Body of pancreas (tissue), 4 donors: ENCODE results near the gene PPP1R9A. TPM values are rescaled to one million over a fixed set of nuclear protein-coding genes. Genes with fewer than 3 reads are reported as not detected.

ENCODE experiments used
- ATAC-seq: fragments of 150-250 bp; one replicate; pipeline ENCODE4 v1.9.1; 2016
- DNase-seq, 4 donors: peaks; one replicate each; pipeline ENCODE4 v3.0.0-alpha.2; 2019
- H3K27ac ChIP-seq, 4 donors: fragments of 200-600 bp; sonication (generic); 1 replicate in 3 of 4; 2 replicates in 1 of 4; pipeline versions ENCODE4 v1.5.1 to v1.6.1; 2016 to 2019; ENCODE audit warnings: mild to moderate bottlenecking in 1 of 4, mixed read lengths in 1 of 4, moderate library complexity in 1 of 4
- H3K27me3 ChIP-seq, 2 donors: fragments of 200-600 bp; sonication (generic); one replicate each; pipeline ENCODE4 v1.6.0; 2016; ENCODE audit warnings: mild to moderate bottlenecking in 1 of 2
- H3K36me3 ChIP-seq, 2 donors: fragments of 200-600 bp; sonication (generic); replicated peaks in 1 of 2; 2 replicates each; pipeline ENCODE4 v1.5.1; 2016; ENCODE audit warnings: low read depth in 2 of 2; ENCODE audit not compliant: insufficient read depth in 1 of 2
- H3K4me1 ChIP-seq: fragments of 200-600 bp; sonication (generic); one replicate; pipeline ENCODE4 v1.6.0; 2016
- H3K4me3 ChIP-seq, 2 donors: fragments of 200-600 bp; sonication (generic); 1 replicate in 1 of 2; 2 replicates in 1 of 2; pipeline ENCODE4 v1.5.1; 2016 to 2019
- H3K9me3 ChIP-seq, 3 donors: fragments of 200-600 bp; sonication (generic); 1 replicate in 2 of 3; 2 replicates in 1 of 3; pipeline ENCODE4 v1.5.1; 2016
- CTCF ChIP-seq, 7 experiments: fragments of 450-650 bp in 4 of 7; fragments of 200-600 bp in 3 of 7; sonication (generic) in 3 of 7; IDR thresholded peaks; one replicate each; pipeline ENCODE4 v1.5.1; 2016 to 2019; ENCODE audit warnings: antibody characterized with exemption in 7 of 7
- POLR2A ChIP-seq, 3 donors: fragments of 450-650 bp; IDR thresholded peaks; one replicate each; pipeline ENCODE4 v1.6.1; 2016; ENCODE audit warnings: antibody characterized with exemption in 3 of 3, mild to moderate bottlenecking in 2 of 3
- WGBS, 2 donors: methylation state at CpG; one replicate each; pipeline ENCODE4 v1.1.5; 2017; 5-methylcytosine and 5-hydroxymethylcytosine counted together
- intact Hi-C: fragments of 100-400 bp; cut with DNase I; formaldehyde crosslinking; loops from one replicate; pipeline ENCODE4 v1.15.1; 2023
- small RNA-seq: library from RNA; depleted of rRNA; stranded (forward); fragments of <200 nt; gene quantifications from one replicate; pipeline ENCODE3, GENCODE V24; 2016
- total RNA-seq, 2 donors: library from RNA; depleted of rRNA; stranded (reverse); fragments of >200 nt; gene quantifications; one replicate each; pipeline ENCODE4 v1.1.0, GENCODE V29; 2016

PPP1R9A gene
- total RNA-seq, 2 donors from 2014 or later, result 16.1 to 44.2 TPM

- no peak for DNase-seq
- Histone ChIP-seq H3K27ac (no peak overlapping the region), H3K36me3 (no peaks in the 10 kb centered on the region), H3K4me3 (no peak overlapping the region), H3K27me3 (no peaks in the 10 kb centered on the region), H3K9me3 (no peaks in the 10 kb centered on the region), H3K4me1 (no peaks in the 10 kb centered on the region)
- ATAC-seq, result no peak
- TF ChIP-seq POLR2A (IDR thresholded peaks at IDR 0.05) (no peak), CTCF (IDR thresholded peaks at IDR 0.05) (no peak)
- WGBS, 2 donors, result 75 to 84% methylated on average over 3 of the region's 3 CpGs
- intact Hi-C loops, result no loop called here
Observed at GRCh38 chr7:95338832-95339231, 431.4 kb downstream of the PPP1R9A start.

GRCh38 chr7:95340491-95340890 lies 433.1 kb downstream of the PPP1R9A start:
- TF ChIP-seq CTCF (IDR thresholded peaks at IDR 0.05), result no peak
- no peak for TF ChIP-seq POLR2A (IDR thresholded peaks at IDR 0.05)
- intact Hi-C loops, result no loop called here
- H3K4me3 ChIP-seq, result no peak overlapping the region
- no peak for ATAC-seq
- H3K36me3 ChIP-seq, result no peaks in the 10 kb centered on the region
- DNase-seq, result no peak
- H3K4me1 ChIP-seq, result no peaks in the 10 kb centered on the region
- 85 to 88% methylated on average over 2 of the region's 2 CpGs for WGBS, 2 donors
- H3K9me3 ChIP-seq, result no peaks in the 10 kb centered on the region
- H3K27me3 ChIP-seq, result no peaks in the 10 kb centered on the region
- H3K27ac ChIP-seq, result no peak overlapping the region

- H3K4me3 ChIP-seq, result no peak overlapping the region
- H3K27me3 ChIP-seq, result no peaks in the 10 kb centered on the region
- no peak for ATAC-seq
- H3K4me1 ChIP-seq, result no peaks in the 10 kb centered on the region
- H3K36me3 ChIP-seq, result no peaks in the 10 kb centered on the region
- no peak overlapping the region for H3K27ac ChIP-seq
- no peaks in the 10 kb centered on the region for H3K9me3 ChIP-seq
- WGBS, 2 donors, result 56 to 73% methylated on average over 3 of the region's 3 CpGs
- no peak for TF ChIP-seq POLR2A (IDR thresholded peaks at IDR 0.05)
- no peak for TF ChIP-seq CTCF (IDR thresholded peaks at IDR 0.05)
- intact Hi-C loops, result no loop called here
- no peak for DNase-seq
Observed at GRCh38 chr7:95342029-95342428, 434.6 kb downstream of the PPP1R9A start.

GRCh38 chr7:95342642-95343307 lies 435.4 kb downstream of the PPP1R9A start:
- Histone ChIP-seq H3K9me3 (no peaks in the 10 kb centered on the region), H3K27ac (no peak overlapping the region), H3K36me3 (no peaks in the 10 kb centered on the region), H3K4me1 (no peaks in the 10 kb centered on the region), H3K27me3 (no peaks in the 10 kb centered on the region), H3K4me3 (no peak overlapping the region)
- intact Hi-C loops, result no loop called here
- DNase-seq (no peak), ATAC-seq (no peak)
- 61 to 64% methylated on average over 4 of the region's 4 CpGs for WGBS, 2 donors
- TF ChIP-seq POLR2A (IDR thresholded peaks at IDR 0.05) (no peak), CTCF (IDR thresholded peaks at IDR 0.05) (no peak)

Small RNA genes lying within 50 kb of the gene (small RNA-seq; reads per million reads assigned to genes)
- gene AC002429.1 (not detected), gene HINT1P2 (not detected), gene RNU4-16P (not detected)
